Tibial nerve (tissue), 4 donors: ENCODE measurements around the gene IGFALS. TPM values are rescaled to one million over a fixed set of nuclear protein-coding genes. Genes with fewer than 3 reads are reported as not detected.

Experiments used
- DNase-seq, 2 donors: peaks; one replicate each; pipeline ENCODE4 v3.0.0-alpha.2; 2019; ENCODE audit warnings: low spot score in 2 of 2
- H3K27ac ChIP-seq, 4 donors: fragments of 200-600 bp; sonication (generic) in 3 of 4; one replicate each; pipeline ENCODE4 v1.5.1; 2017 to 2019; ENCODE audit warnings: mild to moderate bottlenecking in 1 of 4
- H3K27me3 ChIP-seq, 2 donors: fragments of 200-600 bp; sonication (generic) in 1 of 2; one replicate each; pipeline versions ENCODE4 v1.5.1 to v1.6.0; 2017 to 2019
- H3K36me3 ChIP-seq, 3 donors: fragments of 200-600 bp; sonication (generic); one replicate each; pipeline ENCODE4 v1.5.1; 2018 to 2019
- H3K4me1 ChIP-seq, 4 donors: fragments of 200-600 bp; sonication (generic) in 3 of 4; one replicate each; pipeline ENCODE4 v1.5.1; 2017 to 2019
- H3K4me3 ChIP-seq, 4 donors: fragments of 200-600 bp; sonication (generic) in 3 of 4; one replicate each; pipeline ENCODE4 v1.5.1; 2017 to 2019; ENCODE audit warnings: mild to moderate bottlenecking in 1 of 4, moderate library complexity in 1 of 4
- H3K9me3 ChIP-seq, 4 donors: fragments of 200-600 bp; sonication (generic) in 3 of 4; one replicate each; pipeline ENCODE4 v1.5.1; 2017 to 2019
- EP300 ChIP-seq, 2 donors: sonication (generic); formaldehyde crosslinking; IDR thresholded peaks; one replicate each; pipeline ENCODE4 v1.6.1; 2017; ENCODE audit warnings: antibody characterized with exemption in 2 of 2, mild to moderate bottlenecking in 1 of 2
- POLR2A ChIP-seq, 2 donors: fragments of 450-650 bp; IDR thresholded peaks; one replicate each; pipeline ENCODE4 v1.6.1; 2017; ENCODE audit warnings: antibody characterized with exemption in 2 of 2, mild to moderate bottlenecking in 2 of 2, moderate library complexity in 2 of 2
- WGBS, 2 donors: methylation state at CpG; one replicate each; pipeline ENCODE4 v1.1.5; 2018; 5-methylcytosine and 5-hydroxymethylcytosine counted together
- total RNA-seq, 4 donors: library from RNA; depleted of rRNA; stranded (reverse); fragments of >200 nt; gene quantifications; one replicate each; pipeline ENCODE4 v1.1.0, GENCODE V29; 2016
- TF ChIP-seq, protein P1 (sequence below), 5 experiments: fragments of 200-600 bp in 3 of 5; fragments of 450-650 bp in 2 of 5; sonication (generic) in 3 of 5; IDR thresholded peaks; one replicate each; pipeline ENCODE4 v1.5.1; 2016 to 2019; ENCODE audit warnings: antibody characterized with exemption in 5 of 5, mild to moderate bottlenecking in 3 of 5, moderate library complexity in 2 of 5

Gene IGFALS
- total RNA-seq, 4 donors from 2014 or later = 0.63 to 1.6 TPM; not detected in 2

DNA sequence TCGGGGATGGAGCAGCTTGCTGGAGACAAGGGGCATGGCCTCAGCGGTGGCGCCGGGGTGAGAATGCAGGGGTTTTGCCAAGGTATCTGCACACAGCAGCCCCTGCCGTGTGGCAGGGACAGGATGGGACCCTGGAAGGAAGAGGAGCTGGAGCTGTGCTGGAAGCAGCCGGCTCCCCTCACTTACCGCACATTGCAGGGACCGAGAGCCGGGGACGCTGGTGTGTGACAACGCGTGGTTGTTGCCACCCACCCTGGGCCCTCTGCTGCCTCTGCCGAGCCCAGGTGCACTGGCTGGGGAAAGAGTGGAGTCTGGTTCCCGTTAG is 7.7 kb downstream of the IGFALS start:
- TF ChIP-seq EP300 (IDR thresholded peaks at IDR 0.05) = no peak
- no peak for TF ChIP-seq POLR2A (IDR thresholded peaks at IDR 0.05)
- Histone ChIP-seq H3K4me1 (peaks cover 0 to 59% (median 26%) of the 10 kb centered on the region in 4 donors), H3K27ac (no peak overlapping the region), H3K36me3 (peaks cover 0 to 62% (median 6%) of the 10 kb centered on the region in 3 donors), H3K4me3 (no peak overlapping the region), H3K9me3 (no peaks in the 10 kb centered on the region), H3K27me3 (no peaks in the 10 kb centered on the region)
- no peak for DNase-seq
- WGBS, 2 donors = 83 to 86% methylated on average over 14 of the region's 14 CpGs

DNA sequence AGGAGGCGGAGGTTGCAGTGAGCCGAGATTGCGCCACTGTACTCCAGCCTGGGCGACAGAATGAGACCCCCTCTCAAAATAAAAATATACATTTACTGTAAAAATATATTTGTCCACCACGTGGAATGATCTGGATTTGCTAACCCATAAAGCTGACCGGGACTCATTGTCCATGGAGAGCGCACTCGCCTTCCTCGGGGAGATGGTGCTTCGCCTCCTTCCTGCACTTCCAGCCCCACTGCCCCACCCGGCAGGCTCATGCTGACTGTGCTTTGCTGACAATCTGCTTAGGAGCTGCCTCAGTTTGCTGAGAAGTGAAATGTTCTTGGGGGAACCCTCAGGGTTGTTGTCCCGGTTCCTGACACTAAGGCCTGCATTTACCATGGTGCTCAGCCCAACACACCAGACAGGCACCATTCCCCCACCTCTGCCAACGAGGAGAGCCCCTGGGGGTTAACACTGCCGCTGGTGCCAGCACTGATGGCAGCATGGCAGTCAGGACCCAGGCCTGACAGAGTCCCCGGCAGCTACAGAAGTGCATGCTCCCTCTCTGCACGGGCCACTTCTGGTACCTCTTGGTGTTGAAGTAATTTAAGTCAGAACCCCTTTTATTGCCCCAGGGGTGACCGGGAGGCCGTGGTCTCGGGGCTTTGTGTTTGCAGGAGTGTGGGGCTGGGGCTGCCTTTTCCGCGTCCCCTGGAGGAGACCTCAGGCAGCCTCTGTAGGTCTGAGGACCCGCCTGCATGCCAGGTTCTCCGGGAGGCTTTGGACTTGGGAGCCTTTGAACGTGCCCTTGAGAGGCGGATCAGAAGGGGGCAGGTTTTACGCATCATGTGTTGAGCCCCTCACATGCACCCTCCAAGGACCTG is 8.3 kb downstream of the IGFALS start:
- 84 to 86% methylated on average over 26 of the region's 26 CpGs for WGBS, 2 donors
- Histone ChIP-seq H3K36me3 (peaks cover 0 to 62% (median 6%) of the 10 kb centered on the region in 3 donors), H3K9me3 (no peaks in the 10 kb centered on the region), H3K4me3 (no peak overlapping the region), H3K4me1 (peaks cover 0 to 65% (median 27%) of the 10 kb centered on the region in 4 donors), H3K27ac (no peak overlapping the region), H3K27me3 (no peaks in the 10 kb centered on the region)
- no peak for DNase-seq
- TF ChIP-seq POLR2A (IDR thresholded peaks at IDR 0.05) (no peak), EP300 (IDR thresholded peaks at IDR 0.05) (no peak)
- TF ChIP-seq, protein P1, sequence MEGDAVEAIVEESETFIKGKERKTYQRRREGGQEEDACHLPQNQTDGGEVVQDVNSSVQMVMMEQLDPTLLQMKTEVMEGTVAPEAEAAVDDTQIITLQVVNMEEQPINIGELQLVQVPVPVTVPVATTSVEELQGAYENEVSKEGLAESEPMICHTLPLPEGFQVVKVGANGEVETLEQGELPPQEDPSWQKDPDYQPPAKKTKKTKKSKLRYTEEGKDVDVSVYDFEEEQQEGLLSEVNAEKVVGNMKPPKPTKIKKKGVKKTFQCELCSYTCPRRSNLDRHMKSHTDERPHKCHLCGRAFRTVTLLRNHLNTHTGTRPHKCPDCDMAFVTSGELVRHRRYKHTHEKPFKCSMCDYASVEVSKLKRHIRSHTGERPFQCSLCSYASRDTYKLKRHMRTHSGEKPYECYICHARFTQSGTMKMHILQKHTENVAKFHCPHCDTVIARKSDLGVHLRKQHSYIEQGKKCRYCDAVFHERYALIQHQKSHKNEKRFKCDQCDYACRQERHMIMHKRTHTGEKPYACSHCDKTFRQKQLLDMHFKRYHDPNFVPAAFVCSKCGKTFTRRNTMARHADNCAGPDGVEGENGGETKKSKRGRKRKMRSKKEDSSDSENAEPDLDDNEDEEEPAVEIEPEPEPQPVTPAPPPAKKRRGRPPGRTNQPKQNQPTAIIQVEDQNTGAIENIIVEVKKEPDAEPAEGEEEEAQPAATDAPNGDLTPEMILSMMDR (IDR thresholded peaks at IDR 0.05) = no peak

DNA sequence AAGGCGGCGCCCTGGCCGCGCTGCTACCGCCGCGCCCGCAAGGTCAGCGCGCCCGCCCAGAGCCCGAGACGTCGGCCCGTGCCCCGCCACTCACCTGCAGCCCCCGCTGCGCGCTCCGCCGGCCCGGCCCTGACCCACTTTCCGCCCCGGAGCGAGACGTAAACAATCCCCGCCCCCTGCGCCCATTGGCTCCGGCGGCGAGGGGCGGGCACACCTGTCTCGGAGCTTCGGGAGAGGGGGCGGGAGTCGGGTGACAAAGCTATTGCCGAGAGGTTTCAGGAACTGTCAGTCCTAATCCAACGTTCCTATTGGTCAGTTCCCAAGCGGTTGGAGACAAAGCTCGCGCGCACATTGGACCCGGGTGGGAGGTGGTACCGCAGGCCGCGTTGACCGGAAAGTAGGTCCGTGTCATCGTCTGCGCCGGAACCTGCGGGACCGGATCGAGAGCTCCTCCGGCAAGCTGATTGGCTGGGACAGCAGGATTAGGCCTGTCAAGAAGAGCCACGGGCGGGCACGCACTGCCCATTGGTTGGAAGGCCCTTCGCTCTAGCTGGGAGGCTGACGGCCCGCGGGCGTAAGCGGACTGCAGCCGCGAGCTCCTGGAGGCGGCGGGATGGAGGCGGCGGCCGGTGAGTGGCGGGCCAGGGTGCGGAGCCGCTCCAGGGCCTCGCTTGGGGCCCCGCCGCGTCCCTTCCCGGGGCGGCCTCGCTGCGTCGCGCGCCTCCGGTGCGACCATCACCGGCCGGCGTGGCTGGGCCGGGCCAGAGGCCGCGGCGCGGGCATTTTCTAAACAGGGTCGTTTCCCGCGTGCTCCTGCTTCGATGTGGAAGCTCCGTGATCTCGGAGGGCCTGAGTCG is 10.9 kb downstream of the IGFALS start, which contains the start of the genes NUBP2 and SPSB3:
Gene NUBP2, plus strand, starts transcription at position 553 of the 857 bp plus-strand sequence. Its CDS starts 61 bp downstream, at position 614.
Gene SPSB3, minus strand, starts transcription at position 164 of the 857 bp plus-strand sequence. CDS start 1,088 bp downstream, outside the sequence.
- DNase-seq = peak; percentile 97 to 99
- Histone ChIP-seq H3K4me3 (peak within 1 kb of the TSS; percentile 84 to 94 (median 93)), H3K27ac (peak within 1 kb of the TSS; percentile 74 to 91 (median 86)), H3K27me3 (no peaks in the 10 kb centered on the region), H3K36me3 (peaks cover 0 to 62% (median 0%) of the 10 kb centered on the region in 3 donors), H3K9me3 (no peaks in the 10 kb centered on the region), H3K4me1 (peaks cover 0 to 63% (median 27%) of the 10 kb centered on the region in 4 donors)
- 0 to 2% methylated on average over 9 to 82 of the region's 102 CpGs for WGBS, 2 donors
- TF ChIP-seq POLR2A (IDR thresholded peaks at IDR 0.05) (peak; percentile 47 to 76), EP300 (IDR thresholded peaks at IDR 0.05) (peak; percentile 82 to 96)
- TF ChIP-seq, protein P1 (IDR thresholded peaks at IDR 0.05) = peak in 2 of 5 experiments; percentile 6 to 41

DNA sequence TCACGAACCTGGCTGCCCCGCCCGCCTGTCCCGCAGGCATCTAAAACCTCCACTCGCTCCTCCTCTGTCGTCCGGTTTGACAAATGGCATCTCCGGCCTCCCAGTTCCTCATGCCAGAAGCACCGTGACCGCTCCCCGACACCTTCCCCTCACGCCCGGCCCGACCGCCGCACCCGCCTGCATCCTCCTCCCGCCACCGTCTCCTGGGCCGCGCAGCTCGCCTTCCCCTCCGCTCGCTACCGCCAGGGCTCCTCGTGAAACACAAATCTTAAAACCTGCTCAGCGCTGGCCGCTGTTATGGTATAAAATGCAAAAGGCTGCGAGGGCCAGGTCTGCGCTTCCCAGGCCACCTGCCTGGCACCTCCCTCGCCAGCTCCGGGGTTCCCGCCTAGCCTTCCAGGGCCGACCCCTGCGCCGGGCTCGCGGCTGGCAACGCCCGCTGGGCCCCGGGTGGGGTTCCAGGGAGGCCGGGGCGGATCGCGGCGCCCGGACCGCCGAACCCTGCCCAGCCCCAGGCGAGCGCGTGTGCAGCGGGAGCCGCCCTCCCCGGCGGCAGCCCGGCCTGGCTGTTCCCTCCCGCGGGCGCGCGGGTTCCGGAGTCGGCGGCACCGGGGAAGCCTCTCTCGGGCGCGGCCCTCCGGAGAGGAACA is 11.6 kb downstream of the IGFALS start:
- WGBS, 2 donors = 1% methylated on average over 31 to 47 of the region's 70 CpGs
- H3K4me3 ChIP-seq = peak overlapping the region; percentile 80 to 93 (median 88)
- TF ChIP-seq EP300 (IDR thresholded peaks at IDR 0.05) (no peak), POLR2A (IDR thresholded peaks at IDR 0.05) (no peak)
- TF ChIP-seq, protein P1 (IDR thresholded peaks at IDR 0.05) = no peak
- H3K36me3 ChIP-seq = peaks cover 0 to 62% (median 0%) of the 10 kb centered on the region in 3 donors
- H3K9me3 ChIP-seq = no peaks in the 10 kb centered on the region
- no peak for DNase-seq
- no peaks in the 10 kb centered on the region for H3K27me3 ChIP-seq
- peaks cover 0 to 62% (median 27%) of the 10 kb centered on the region in 4 donors for H3K4me1 ChIP-seq
- peak overlapping the region; percentile 74 to 91 (median 86) for H3K27ac ChIP-seq

DNA sequence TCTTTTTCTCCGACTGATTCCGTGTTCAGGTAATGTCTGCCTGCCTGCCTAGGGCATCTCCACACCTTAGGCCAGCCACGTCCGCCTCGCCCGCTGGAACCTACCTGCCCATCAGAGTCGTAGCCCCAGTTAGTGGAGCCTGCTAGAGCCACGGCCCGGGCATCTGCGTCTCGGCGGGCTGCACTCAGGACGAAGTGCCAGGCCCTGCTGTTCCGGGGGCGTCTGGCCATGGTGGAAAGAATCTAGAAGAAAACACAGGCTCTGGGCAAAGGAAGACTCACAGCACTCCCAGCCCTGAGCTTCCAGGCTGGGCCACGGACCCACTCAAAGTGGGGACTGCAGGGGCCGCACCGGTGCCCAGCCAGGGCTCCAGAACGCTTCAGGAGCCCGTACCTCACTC is 12.3 kb downstream of the IGFALS start:
- TF ChIP-seq EP300 (IDR thresholded peaks at IDR 0.05) = no peak
- TF ChIP-seq, protein P1 (IDR thresholded peaks at IDR 0.05) = no peak
- no peak for TF ChIP-seq POLR2A (IDR thresholded peaks at IDR 0.05)
- no peaks in the 10 kb centered on the region for H3K9me3 ChIP-seq
- peak overlapping the region in 3 of 4 donors; percentile 83 to 91 (median 88) for H3K27ac ChIP-seq
- peaks cover 0 to 61% (median 27%) of the 10 kb centered on the region in 4 donors for H3K4me1 ChIP-seq
- peak overlapping the region; percentile 80 to 93 (median 88) for H3K4me3 ChIP-seq
- DNase-seq = no peak
- peaks cover 0 to 62% (median 0%) of the 10 kb centered on the region in 3 donors for H3K36me3 ChIP-seq
- WGBS, 2 donors = 67 to 72% methylated on average over 16 to 20 of the region's 20 CpGs
- no peaks in the 10 kb centered on the region for H3K27me3 ChIP-seq
